COLO668 (cell line): ENCODE results near the gene PANK1.

Source experiments
- DNase-seq: peaks from one replicate; lab custom pipeline; 2025; ENCODE audit not compliant: unreplicated experiment; lab: John Stamatoyannopoulos, UW

PANK1 gene

DNA sequence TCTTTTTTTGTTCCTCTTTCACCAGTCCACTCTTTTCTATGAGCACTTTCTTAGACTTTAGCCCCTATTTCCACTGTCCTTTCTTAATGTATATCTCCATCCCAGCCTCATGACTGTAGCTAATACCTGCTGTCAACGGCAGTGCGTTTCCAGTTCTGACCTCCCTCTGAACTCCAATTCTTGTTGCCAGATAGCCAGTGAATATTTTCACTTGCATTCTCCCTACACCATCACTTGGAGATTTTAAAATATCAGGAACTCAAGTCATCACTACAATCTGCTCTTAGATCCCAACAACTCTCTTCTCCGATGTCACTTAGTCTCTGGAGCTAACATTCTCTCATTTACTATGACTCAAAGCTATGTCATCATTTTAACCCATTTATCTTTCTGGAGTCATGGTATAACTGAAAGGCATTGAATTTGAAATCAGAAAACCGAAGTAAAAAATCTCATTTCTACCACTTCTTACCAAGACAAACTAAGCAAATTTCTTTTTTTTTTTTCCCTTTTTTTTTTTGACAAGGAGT is 104.6 kb downstream of the PANK1 start:
- DNase-seq = no peak

DNA sequence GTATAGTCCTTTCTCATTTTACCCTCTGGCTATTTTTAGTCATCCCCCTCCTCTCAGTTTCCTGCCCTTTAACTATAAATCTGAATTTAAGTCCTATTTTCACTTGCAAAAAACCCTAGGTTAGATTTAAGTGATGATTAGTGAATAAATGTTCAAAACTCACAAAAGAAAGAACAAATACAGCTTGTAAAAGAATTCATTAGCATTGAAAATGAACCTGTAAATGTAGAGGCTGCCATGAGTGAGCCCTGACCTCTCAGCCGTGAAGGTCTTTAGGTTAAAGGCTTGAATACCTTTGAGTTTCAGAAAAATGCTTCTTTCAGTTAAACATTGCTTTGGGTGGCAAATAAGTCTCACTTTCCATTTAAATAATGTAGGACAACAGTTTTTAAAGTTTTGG is 107.7 kb downstream of the PANK1 start:
- DNase-seq = no peak

DNA sequence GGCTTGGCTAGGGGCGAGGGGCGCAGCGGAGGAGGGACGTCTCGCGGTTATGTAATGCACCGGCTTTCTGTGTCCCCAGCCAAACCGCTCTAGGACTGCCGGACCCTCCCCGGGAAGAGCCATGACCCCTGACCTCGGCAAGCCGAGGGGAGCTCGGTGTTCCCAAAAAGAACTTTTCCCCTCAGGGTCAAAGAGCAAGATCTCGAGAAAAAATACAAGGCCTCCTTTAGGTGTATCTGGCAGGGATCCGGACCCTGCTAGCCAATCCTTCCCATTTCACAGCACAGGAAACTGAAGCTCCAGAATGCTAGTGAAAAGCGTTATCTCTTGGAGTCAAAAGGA is 109.1 kb downstream of the PANK1 start:
- DNase-seq = no peak

DNA sequence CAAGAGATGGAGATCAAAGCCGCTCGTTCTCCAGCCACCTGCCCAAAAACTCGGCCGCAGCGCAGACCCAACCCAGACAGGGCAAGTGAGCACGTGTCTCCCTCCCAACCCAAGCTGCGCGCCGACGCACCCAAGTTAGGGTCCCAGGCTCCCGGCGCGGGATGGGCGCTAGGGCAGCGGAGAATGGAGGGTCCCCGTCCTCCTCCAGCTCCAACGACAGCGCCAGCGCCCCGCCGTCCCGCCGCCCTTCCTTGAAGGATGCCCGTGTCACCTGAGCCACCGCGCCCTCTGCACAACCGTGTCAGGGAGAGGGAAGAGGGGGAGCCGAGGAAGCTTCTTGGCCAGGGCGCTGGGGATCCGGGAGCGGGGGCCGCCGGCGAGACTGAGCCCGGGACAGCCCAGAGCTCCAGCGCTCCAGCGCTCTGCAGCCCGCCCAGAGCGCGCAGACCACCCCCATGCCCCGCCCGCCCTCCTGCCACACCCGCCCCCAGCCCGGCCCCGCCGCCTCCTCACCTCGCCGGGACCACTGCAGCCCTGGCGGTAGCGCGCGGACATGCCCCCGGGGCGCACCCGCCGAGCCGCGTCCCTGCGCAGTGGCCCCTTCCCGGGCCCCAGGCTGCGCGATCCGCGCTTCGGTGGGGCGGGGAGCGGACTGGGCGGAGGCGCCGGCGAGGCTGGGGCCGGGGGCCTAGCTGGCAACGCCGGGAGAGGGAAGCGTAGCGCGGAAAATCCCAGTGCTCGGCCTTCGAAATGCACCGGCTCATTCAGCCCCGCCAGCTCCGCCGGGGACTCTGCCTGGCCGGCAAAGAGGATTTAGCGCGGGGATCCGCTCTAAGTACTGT is 109.7 kb downstream of the PANK1 start, which contains the start of gene SLC16A12:
SLC16A12 (minus strand) TSS at position 424 of the 842 bp plus-strand sequence. CDS start 73,016 bp downstream, outside the sequence.
- peak; percentile 50 for DNase-seq

DNA sequence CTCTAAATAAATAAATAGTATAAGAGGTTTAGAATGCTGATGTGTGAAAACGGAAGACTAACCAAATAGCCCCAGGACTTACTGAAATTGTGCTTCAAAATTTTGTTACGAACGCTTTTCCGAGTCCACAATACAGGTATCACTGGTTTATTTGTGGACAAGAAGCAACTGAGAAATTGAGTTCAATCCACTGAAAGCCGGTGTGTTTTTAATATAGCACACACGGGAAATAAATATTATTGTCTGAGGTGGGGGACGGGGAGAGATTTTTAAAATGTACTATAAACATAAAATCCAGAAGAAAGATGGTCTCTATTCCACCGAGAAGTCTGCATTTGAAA is 110.2 kb downstream of the PANK1 start:
- no peak for DNase-seq
